Heart left ventricle (tissue), 16 donors: Measurements from ENCODE around the gene KRTAP16-1. TPM values are rescaled to one million over a fixed set of nuclear protein-coding genes. Genes with fewer than 3 reads are reported as not detected.
"Not testable (repeated sequence)": the region's sequence is repeated elsewhere in the genome, so short reads cannot be mapped to it uniquely, and the experiment has no call there.

Source experiments
- ATAC-seq, 4 donors: fragments of 200-7000 bp; cut with Tn5 transposase; one replicate each; pipeline ENCODE4 v1.9.1; 2020 to 2022; ENCODE audit warnings: moderate library complexity in 4 of 4, mild to moderate bottlenecking in 3 of 4, moderate number of reproducible peaks in 1 of 4
- DNase-seq, 5 donors: peaks; one replicate each; pipeline ENCODE4 v3.0.0-alpha.2; 2020
- H3K27ac ChIP-seq, 12 donors: fragments of 200-600 bp; sonication (generic) in 4 of 12; one replicate each; pipeline versions ENCODE4 v1.5.0 to v1.8.0; 2016 to 2022; ENCODE audit warnings: mild to moderate bottlenecking in 2 of 12
- H3K27me3 ChIP-seq, 9 donors: fragments of 200-600 bp; sonication (generic) in 2 of 9; one replicate each; pipeline versions ENCODE4 v1.5.1 to v1.8.0; 2016 to 2022; ENCODE audit warnings: mild to moderate bottlenecking in 3 of 9
- H3K36me3 ChIP-seq, 9 donors: fragments of 200-600 bp; sonication (generic) in 2 of 9; one replicate each; pipeline versions ENCODE4 v1.5.0 to v1.8.0; 2018 to 2022; ENCODE audit warnings: mild to moderate bottlenecking in 2 of 9
- H3K4me1 ChIP-seq, 12 donors: fragments of 200-600 bp; sonication (generic) in 4 of 12; one replicate each; pipeline versions ENCODE4 v1.5.0 to v1.8.0; 2016 to 2022; ENCODE audit warnings: mild to moderate bottlenecking in 3 of 12
- H3K4me3 ChIP-seq, 12 donors: fragments of 200-600 bp; sonication (generic) in 4 of 12; one replicate each; pipeline versions ENCODE4 v1.5.0 to v1.8.0; 2017 to 2022; ENCODE audit warnings: mild to moderate bottlenecking in 9 of 12, moderate library complexity in 4 of 12
- H3K9me3 ChIP-seq, 12 donors: fragments of 200-600 bp; sonication (generic) in 4 of 12; one replicate each; pipeline versions ENCODE4 v1.5.0 to v1.8.0; 2016 to 2022; ENCODE audit warnings: mild to moderate bottlenecking in 1 of 12
- CTCF ChIP-seq, 12 donors: fragments of 200-600 bp; sonication (generic) in 4 of 12; IDR thresholded peaks; one replicate each; pipeline versions ENCODE4 v1.5.0 to v1.8.0; 2018 to 2022; ENCODE audit warnings: antibody characterized with exemption in 12 of 12, mild to moderate bottlenecking in 5 of 12
- POLR2A ChIP-seq, 2 donors: fragments of 450-650 bp; IDR thresholded peaks; one replicate each; pipeline ENCODE4 v1.6.1; 2017; ENCODE audit warnings: antibody characterized with exemption in 2 of 2, mild to moderate bottlenecking in 2 of 2, moderate library complexity in 2 of 2
- WGBS, 4 donors: extraction: QIAGEN DNeasy Blood & Tissue Kit in 2 of 4; methylation state at CpG; one replicate each; pipeline versions ENCODE4 v1.1.5 to v1.1.7; 2013 to 2018; 5-methylcytosine and 5-hydroxymethylcytosine counted together
- intact Hi-C, 10 donors: fragments of 100-400 bp; cut with DNase I; formaldehyde crosslinking; loops; one replicate each; pipeline versions ENCODE4 v1.11.1 to v1.14.2; 2022
- long read RNA-seq, 3 donors: library from polyadenylated mRNA; unstranded; transcript quantifications; one replicate each; pipeline ENCODE4 v2.0.0, GENCODE V29; 2020 to 2021
- polyA plus RNA-seq, 2 donors: library from polyadenylated mRNA; stranded (reverse); fragments of 200-250 nt; gene quantifications; one replicate each; pipeline ENCODE4 v1.2.3, GENCODE V29; 2013
- total RNA-seq, 9 donors: library from RNA; depleted of rRNA in 2 of 9; stranded (reverse); fragments of >200 nt in 2 of 9; fragmentation: NEBNext Ultra II Directional in 3 of 9; extraction: Animal tissue kit (Norgen Biotek cat#: 25700) in 3 of 9; gene quantifications; one replicate each; pipeline versions ENCODE4 v1.1.0 to v1.2.4, GENCODE V29; 2016 to 2023
- donor health status: ischemic (EF 13 %, LVEDD 7.1; RV severe dilation, severe dysfunction).
- donor health status: healthy with polysubstance abuse.
- donor health status: DM: no; HTN: yes; CAD: no.
- donor health status: DM: no; HTN: no; CAD: no.
- donor health status: ischemic (EF 25% LVEDD 6.9; RV normal size, moderate dysfunction).
- donor health status: ischemic (EF 25% LVEDD 5.7; RV mildly dilated, moderate dysfunction).
- donor health status: healthy.
- donor health status: DM: yes; HTN: yes; CAD: no.
- donor health status: ischemic (EF 35%, LVEDD 5.7; RV mildly dilated, moderate dysfunction).
- donor health status: nonischemic (EF 11% LVEDD 7.7; RV severe dilation, severe dysfunction).
- donor health status: DM: yes; HTN: yes; CAD: no.
- donor health status: PGD.
- donor health status: ischemic (EF 29% LVEDD 5.4; RV normal size, mild dysfunction).
- donor health status: nonischemic (EF 23%, LVEDD 6.1; RV moderate dilation, normal function).

The KRTAP16-1 gene
- total RNA-seq (not detected), polyA plus RNA-seq (not detected)
- long read RNA-seq, donor 1: 0 reads
- long read RNA-seq, donor 2: 0 reads
- long read RNA-seq, donor 3: 0 reads

- H3K27ac ChIP-seq: peak within 1 kb of the TSS in 3 of 12 donors; percentile 10 to 84 (median 12)
- H3K27me3 ChIP-seq: peaks cover 0 to 4% (median 0%) of the 10 kb centered on the region in 9 donors
- ATAC-seq (peak in 1 of 4 donors; percentile 5), DNase-seq (peak in 1 of 5 donors; percentile 21)
- H3K4me1 ChIP-seq: peaks cover 0 to 28% (median 0%) of the 10 kb centered on the region in 12 donors
- 65 to 72% (median 68%) methylated on average over 6 to 7 of the region's 7 CpGs for WGBS, 4 donors
- TF ChIP-seq CTCF (IDR thresholded peaks at IDR 0.05) (no peak), POLR2A (IDR thresholded peaks at IDR 0.05) (no peak)
- H3K9me3 ChIP-seq: no peaks in the 10 kb centered on the region
- no peaks in the 10 kb centered on the region for H3K36me3 ChIP-seq
- intact Hi-C loops: loop anchor here in 1 of 10 donors (10.0 kb wide), 1 partner anchor 156 kb away; the partner anchor contains the start of gene KRT32
- peak within 1 kb of the TSS in 1 of 12 donors; percentile 16 for H3K4me3 ChIP-seq
These were observed at the start of gene KRTAP16-1 for GRCh38 chr17:41308918-41309359. Gene KRTAP16-1 (minus strand): TSS chr17:41309309. CDS start chr17:41309253, 56 bp downstream.

GRCh38 chr17:41354536-41354935, 45.4 kb upstream of the KRTAP16-1 start:
- H3K9me3 ChIP-seq: peaks cover 0 to 10% (median 0%) of the 10 kb centered on the region in 12 donors
- intact Hi-C loops: no loop called here
- 90 to 92% (median 91%) methylated on average over 4 of the region's 4 CpGs for WGBS, 4 donors
- DNase-seq: no peak
- H3K27ac ChIP-seq: no peak overlapping the region
- no peaks in the 10 kb centered on the region for H3K36me3 ChIP-seq
- no peaks in the 10 kb centered on the region for H3K4me1 ChIP-seq
- H3K4me3 ChIP-seq: no peak overlapping the region
- peaks cover 0 to 13% (median 0%) of the 10 kb centered on the region in 9 donors for H3K27me3 ChIP-seq
- TF ChIP-seq POLR2A (IDR thresholded peaks at IDR 0.05): no peak
- no peak for TF ChIP-seq CTCF (IDR thresholded peaks at IDR 0.05)
- ATAC-seq: no peak

- intact Hi-C loops: no loop called here
- TF ChIP-seq POLR2A (IDR thresholded peaks at IDR 0.05) (no peak), CTCF (IDR thresholded peaks at IDR 0.05) (no peak)
- WGBS, 4 donors: 64 to 79% (median 78%) methylated on average over 7 of the region's 7 CpGs
- DNase-seq (no peak), ATAC-seq (no peak)
- no peaks in the 10 kb centered on the region for H3K4me1 ChIP-seq
- H3K36me3 ChIP-seq: no peaks in the 10 kb centered on the region
- H3K9me3 ChIP-seq: peaks cover 0 to 8% (median 0%) of the 10 kb centered on the region in 12 donors
- no peak overlapping the region for H3K27ac ChIP-seq
- no peak overlapping the region for H3K4me3 ChIP-seq
- peaks cover 0 to 13% (median 0%) of the 10 kb centered on the region in 9 donors for H3K27me3 ChIP-seq
These were observed 43.7 kb upstream of the KRTAP16-1 start for GRCh38 chr17:41352597-41353366.

- intact Hi-C loops: no loop called here
- ATAC-seq: no peak
- no peak overlapping the region for H3K4me3 ChIP-seq
- peaks cover 0 to 13% (median 0%) of the 10 kb centered on the region in 9 donors for H3K27me3 ChIP-seq
- no peak overlapping the region for H3K27ac ChIP-seq
- no peak for DNase-seq
- no peaks in the 10 kb centered on the region for H3K36me3 ChIP-seq
- no peaks in the 10 kb centered on the region for H3K4me1 ChIP-seq
- peaks cover 0 to 7% (median 0%) of the 10 kb centered on the region in 12 donors for H3K9me3 ChIP-seq
- WGBS, 4 donors: 51 to 85% (median 78%) methylated on average over 2 of the region's 2 CpGs
- no peak for TF ChIP-seq CTCF (IDR thresholded peaks at IDR 0.05)
- TF ChIP-seq POLR2A (IDR thresholded peaks at IDR 0.05): no peak
These were observed 42.1 kb upstream of the KRTAP16-1 start for GRCh38 chr17:41351177-41351576.

- DNase-seq, ATAC-seq, H3K4me3 ChIP-seq, H3K9me3 ChIP-seq, H3K4me1 ChIP-seq, intact Hi-C loops, H3K27ac ChIP-seq, H3K36me3 ChIP-seq: not testable (repeated sequence)
- 84 to 90% (median 87%) methylated on average over 13 to 16 of the region's 16 CpGs for WGBS, 4 donors
- H3K27me3 ChIP-seq: peaks cover 0 to 13% (median 0%) of the 10 kb centered on the region in 9 donors
These were observed 41.3 kb upstream of the KRTAP16-1 start, which contains the start of gene KRT33A for GRCh38 chr17:41350381-41350878. Gene KRT33A (minus strand): TSS chr17:41350828. CDS start chr17:41350767, 61 bp downstream.
